Measurements from ENCODE around the gene SLC2A9. TPM values are rescaled to one million over a fixed set of nuclear protein-coding genes. Genes with fewer than 3 reads are reported as not detected.
"Not testable (repeated sequence)": the region's sequence is repeated elsewhere in the genome, so short reads cannot be mapped to it uniquely, and the experiment has no call there.

Gene SLC2A9
- total and polyA plus RNA-seq, 7 experiments from 2014 or later = 0.36 to 9.6 (median 3.3) TPM

DNA sequence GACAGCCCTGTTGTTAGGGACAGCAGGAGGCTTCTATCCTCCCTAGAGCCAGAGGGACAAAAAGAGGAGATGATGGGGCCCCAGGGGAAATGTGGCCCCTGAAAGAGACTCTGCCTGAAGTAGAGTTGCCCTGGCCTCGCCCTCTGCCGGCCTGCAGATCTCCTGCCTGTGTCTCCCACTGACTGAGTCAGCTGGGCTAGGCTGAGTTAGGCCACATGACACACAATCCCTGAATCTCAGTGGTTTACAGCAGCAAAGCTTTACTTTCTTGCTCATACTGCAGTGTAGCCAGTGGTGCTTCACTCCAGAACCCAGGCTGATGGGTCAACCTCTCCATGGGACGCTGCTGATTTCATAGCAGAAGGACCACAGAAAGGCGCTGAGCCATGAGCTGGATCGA lies 216.4 kb downstream of the SLC2A9 start:
- peaks cover 17 to 43% (median 18%) of the 10 kb centered on the region in 5 donors for H3K27me3 Mint-ChIP-seq
- no peak overlapping the region for H3K4me3 Mint-ChIP-seq
- intact Hi-C loops (cut with micrococcal nuclease) = no loop called here
- H3K36me3 ChIP-seq (ENCODE audit: control insufficient read depth in 2 of 3, insufficient read depth in 3 of 3, low read length in 3 of 3) = no peaks in the 10 kb centered on the region
- ChIA-PET POLR2A (no interaction called here), CTCF (no interaction called here)
- no peak overlapping the region for H3K27ac Mint-ChIP-seq
- H3K36me3 Mint-ChIP-seq = no peaks in the 10 kb centered on the region
- H3K4me1 ChIP-seq (ENCODE audit: control insufficient read depth in 2 of 2, insufficient read depth in 2 of 2, low read length in 2 of 2) = no peaks in the 10 kb centered on the region
- H3K4me1 Mint-ChIP-seq = no peaks in the 10 kb centered on the region
- no peak for ATAC-seq
- peaks cover 0 to 2% (median 0%) of the 10 kb centered on the region in 11 donors for H3K9me3 Mint-ChIP-seq
- H3K9me3 ChIP-seq (ENCODE audit: control insufficient read depth in 2 of 3, low read length in 3 of 3) = no peaks in the 10 kb centered on the region
- DNase-seq = no peak
- no peak overlapping the region for H3K27ac ChIP-seq (ENCODE audit: low read depth, low read length)
- no peak overlapping the region for H3K4me3 ChIP-seq (ENCODE audit: low read length)
- no peaks in the 10 kb centered on the region for H3K27me3 ChIP-seq (ENCODE audit: control insufficient read depth in 2 of 2, insufficient read depth in 2 of 2, low read length in 2 of 2)

- Mint-ChIP-seq H3K36me3 (peaks cover 0 to 6% (median 0%) of the 10 kb centered on the region in 5 donors), H3K4me1 (no peaks in the 10 kb centered on the region), H3K27ac (no peak overlapping the region), H3K4me3 (no peak overlapping the region), H3K27me3 (peaks cover 20 to 54% (median 28%) of the 10 kb centered on the region in 5 donors), H3K9me3 (peaks cover 0 to 7% (median 0%) of the 10 kb centered on the region in 11 donors)
- DNase-seq (no peak), ATAC-seq (no peak)
- intact Hi-C loops (cut with micrococcal nuclease) = no loop called here
- H3K27me3 ChIP-seq (ENCODE audit: control insufficient read depth in 2 of 2, insufficient read depth in 2 of 2, low read length in 2 of 2) = peaks cover 0 to 4% of the 10 kb centered on the region in 2 donors
- H3K27ac ChIP-seq (ENCODE audit: low read depth, low read length) = no peak overlapping the region
- no peaks in the 10 kb centered on the region for H3K4me1 ChIP-seq (ENCODE audit: control insufficient read depth in 2 of 2, insufficient read depth in 2 of 2, low read length in 2 of 2)
- ChIA-PET CTCF (no interaction called here), POLR2A (no interaction called here)
- no peaks in the 10 kb centered on the region for H3K36me3 ChIP-seq (ENCODE audit: control insufficient read depth in 2 of 3, insufficient read depth in 3 of 3, low read length in 3 of 3)
- H3K4me3 ChIP-seq (ENCODE audit: low read length) = no peak overlapping the region
- H3K9me3 ChIP-seq (ENCODE audit: control insufficient read depth in 2 of 3, low read length in 3 of 3) = no peaks in the 10 kb centered on the region
These were observed 220.4 kb downstream of the SLC2A9 start for GRCh38 chr4:9800848-9801247.

DNA sequence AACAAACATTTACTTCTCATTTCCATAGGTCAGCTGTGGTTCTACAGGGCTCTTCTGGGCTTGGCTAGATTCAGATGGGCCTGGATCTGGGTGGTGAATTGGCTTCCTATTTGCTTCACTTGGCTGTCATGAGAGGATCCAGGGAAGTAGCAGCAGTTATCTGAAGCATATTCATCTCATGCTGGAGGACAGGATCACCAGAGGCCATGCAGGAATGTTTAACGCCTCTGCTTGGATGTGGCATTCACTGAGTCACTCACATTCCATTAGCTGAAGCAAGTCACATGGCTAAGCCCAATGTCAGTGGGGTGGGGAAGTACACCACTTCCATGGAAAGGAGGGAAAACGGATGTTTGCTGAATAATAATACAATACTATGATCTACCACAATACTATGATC lies 224.7 kb downstream of the SLC2A9 start:
- intact Hi-C loops (cut with micrococcal nuclease); H3K36me3 Mint-ChIP-seq; H3K27ac Mint-ChIP-seq; H3K9me3 ChIP-seq (ENCODE audit: control insufficient read depth in 2 of 3, low read length in 3 of 3); H3K4me3 ChIP-seq (ENCODE audit: low read length); DNase-seq; CTCF ChIA-PET; H3K27me3 ChIP-seq (ENCODE audit: control insufficient read depth in 2 of 2, insufficient read depth in 2 of 2, low read length in 2 of 2); H3K4me1 Mint-ChIP-seq; H3K27ac ChIP-seq (ENCODE audit: low read depth, low read length); ATAC-seq; H3K36me3 ChIP-seq (ENCODE audit: control insufficient read depth in 2 of 3, insufficient read depth in 3 of 3, low read length in 3 of 3); POLR2A ChIA-PET; H3K4me1 ChIP-seq (ENCODE audit: control insufficient read depth in 2 of 2, insufficient read depth in 2 of 2, low read length in 2 of 2); H3K4me3 Mint-ChIP-seq: not testable (repeated sequence)
- peaks cover 8 to 34% (median 19%) of the 10 kb centered on the region in 5 donors for H3K27me3 Mint-ChIP-seq
- peaks cover 0 to 11% (median 3%) of the 10 kb centered on the region in 11 donors for H3K9me3 Mint-ChIP-seq

DNA sequence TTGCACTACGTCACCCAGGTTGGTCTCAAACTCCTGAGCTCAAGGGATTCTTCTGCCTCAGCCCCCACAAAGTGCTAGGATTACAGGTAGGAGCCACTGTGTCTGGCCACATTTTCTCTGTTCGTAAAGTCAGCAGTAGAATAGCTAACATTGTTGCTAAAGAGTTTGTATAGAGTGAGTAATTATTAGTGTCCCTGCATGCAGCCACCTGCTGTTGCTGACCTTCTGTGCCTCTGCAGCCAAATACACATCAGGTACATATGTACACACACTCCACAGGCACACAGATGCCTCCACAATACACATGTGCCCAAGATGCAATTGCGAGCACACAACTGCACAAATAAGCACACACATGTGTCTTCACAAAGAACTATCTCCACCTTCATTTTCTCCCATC lies 228.9 kb downstream of the SLC2A9 start:
- no peaks in the 10 kb centered on the region for H3K4me1 Mint-ChIP-seq
- Histone ChIP-seq H3K4me3 (ENCODE audit: low read length) (no peak overlapping the region), H3K4me1 (ENCODE audit: control insufficient read depth in 2 of 2, insufficient read depth in 2 of 2, low read length in 2 of 2) (no peaks in the 10 kb centered on the region), H3K27me3 (ENCODE audit: control insufficient read depth in 2 of 2, insufficient read depth in 2 of 2, low read length in 2 of 2) (peaks cover 0 to 4% of the 10 kb centered on the region in 2 donors), H3K27ac (ENCODE audit: low read depth, low read length) (no peak overlapping the region), H3K36me3 (ENCODE audit: control insufficient read depth in 2 of 3, insufficient read depth in 3 of 3, low read length in 3 of 3) (no peaks in the 10 kb centered on the region), H3K9me3 (ENCODE audit: control insufficient read depth in 2 of 3, low read length in 3 of 3) (no peaks in the 10 kb centered on the region)
- intact Hi-C loops (cut with micrococcal nuclease) = no loop called here
- H3K4me3 Mint-ChIP-seq = no peak overlapping the region
- ATAC-seq = no peak
- peaks cover 14 to 40% (median 26%) of the 10 kb centered on the region in 5 donors for H3K27me3 Mint-ChIP-seq
- ChIA-PET CTCF (no interaction called here), POLR2A (interaction anchor here (0.6 kb wide), 1 partner anchor 693 kb away, joined by 4 read pairs; no protein-coding TSS in a partner anchor)
- peaks cover 0 to 15% (median 5%) of the 10 kb centered on the region in 11 donors for H3K9me3 Mint-ChIP-seq
- DNase-seq = no peak
- no peak overlapping the region for H3K27ac Mint-ChIP-seq
- H3K36me3 Mint-ChIP-seq = peaks cover 0 to 6% (median 0%) of the 10 kb centered on the region in 5 donors

DNA sequence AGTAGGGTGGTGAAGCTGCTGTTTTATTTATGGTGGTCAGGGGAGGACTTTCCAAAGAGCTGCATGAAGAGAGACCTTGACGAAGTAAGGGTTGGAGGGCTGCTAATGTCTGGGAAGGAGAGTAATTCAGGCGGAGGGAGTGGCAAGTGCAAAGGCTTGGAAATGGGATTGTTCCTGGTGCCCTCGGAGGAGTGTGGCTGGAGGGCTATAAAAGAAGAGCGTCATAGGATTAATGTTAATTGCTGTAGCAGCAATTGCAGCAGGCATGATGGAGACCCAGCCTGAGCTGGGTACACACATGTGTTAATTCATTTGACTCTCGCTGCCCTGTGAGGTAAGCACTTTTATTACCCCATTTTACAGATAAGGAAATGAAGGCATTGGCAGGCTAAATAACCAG lies 235.4 kb downstream of the SLC2A9 start:
- H3K36me3 Mint-ChIP-seq; H3K27ac ChIP-seq (ENCODE audit: low read depth, low read length); intact Hi-C loops (cut with micrococcal nuclease); H3K4me3 Mint-ChIP-seq; POLR2A ChIA-PET; H3K4me1 Mint-ChIP-seq; DNase-seq; H3K9me3 ChIP-seq (ENCODE audit: control insufficient read depth in 2 of 3, low read length in 3 of 3); H3K4me3 ChIP-seq (ENCODE audit: low read length); CTCF ChIA-PET; ATAC-seq; H3K4me1 ChIP-seq (ENCODE audit: control insufficient read depth in 2 of 2, insufficient read depth in 2 of 2, low read length in 2 of 2); H3K9me3 Mint-ChIP-seq; H3K36me3 ChIP-seq (ENCODE audit: control insufficient read depth in 2 of 3, insufficient read depth in 3 of 3, low read length in 3 of 3); H3K27ac Mint-ChIP-seq; H3K27me3 ChIP-seq (ENCODE audit: control insufficient read depth in 2 of 2, insufficient read depth in 2 of 2, low read length in 2 of 2): not testable (repeated sequence)
- peaks cover 45 to 55% (median 51%) of the 10 kb centered on the region in 5 donors for H3K27me3 Mint-ChIP-seq

DNA sequence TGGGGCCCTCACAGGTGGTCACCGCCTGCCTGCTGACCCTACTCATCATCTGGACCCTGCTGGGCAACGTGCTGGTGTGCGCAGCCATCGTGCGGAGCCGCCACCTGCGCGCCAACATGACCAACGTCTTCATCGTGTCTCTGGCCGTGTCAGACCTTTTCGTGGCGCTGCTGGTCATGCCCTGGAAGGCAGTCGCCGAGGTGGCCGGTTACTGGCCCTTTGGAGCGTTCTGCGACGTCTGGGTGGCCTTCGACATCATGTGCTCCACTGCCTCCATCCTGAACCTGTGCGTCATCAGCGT lies 239.2 kb downstream of the SLC2A9 start:
- peaks cover 54 to 63% (median 58%) of the 10 kb centered on the region in 5 donors for H3K27me3 Mint-ChIP-seq
- no peak overlapping the region for H3K4me3 Mint-ChIP-seq
- H3K27ac Mint-ChIP-seq = no peak overlapping the region
- Histone ChIP-seq H3K9me3 (ENCODE audit: control insufficient read depth in 2 of 3, low read length in 3 of 3) (no peaks in the 10 kb centered on the region), H3K27ac (ENCODE audit: low read depth, low read length) (no peak overlapping the region), H3K4me1 (ENCODE audit: control insufficient read depth in 2 of 2, insufficient read depth in 2 of 2, low read length in 2 of 2) (no peaks in the 10 kb centered on the region), H3K27me3 (ENCODE audit: control insufficient read depth in 2 of 2, insufficient read depth in 2 of 2, low read length in 2 of 2) (no peaks in the 10 kb centered on the region), H3K4me3 (ENCODE audit: low read length) (no peak overlapping the region), H3K36me3 (ENCODE audit: control insufficient read depth in 2 of 3, insufficient read depth in 3 of 3, low read length in 3 of 3) (no peaks in the 10 kb centered on the region)
- ATAC-seq (no peak), DNase-seq (no peak)
- intact Hi-C loops (cut with micrococcal nuclease) = no loop called here
- CTCF ChIA-PET = no interaction called here
- POLR2A ChIA-PET = no interaction called here
- H3K4me1 Mint-ChIP-seq = no peaks in the 10 kb centered on the region
- peaks cover 0 to 10% (median 0%) of the 10 kb centered on the region in 5 donors for H3K36me3 Mint-ChIP-seq
- H3K9me3 Mint-ChIP-seq = peaks cover 0 to 5% (median 0%) of the 10 kb centered on the region in 11 donors

DNA sequence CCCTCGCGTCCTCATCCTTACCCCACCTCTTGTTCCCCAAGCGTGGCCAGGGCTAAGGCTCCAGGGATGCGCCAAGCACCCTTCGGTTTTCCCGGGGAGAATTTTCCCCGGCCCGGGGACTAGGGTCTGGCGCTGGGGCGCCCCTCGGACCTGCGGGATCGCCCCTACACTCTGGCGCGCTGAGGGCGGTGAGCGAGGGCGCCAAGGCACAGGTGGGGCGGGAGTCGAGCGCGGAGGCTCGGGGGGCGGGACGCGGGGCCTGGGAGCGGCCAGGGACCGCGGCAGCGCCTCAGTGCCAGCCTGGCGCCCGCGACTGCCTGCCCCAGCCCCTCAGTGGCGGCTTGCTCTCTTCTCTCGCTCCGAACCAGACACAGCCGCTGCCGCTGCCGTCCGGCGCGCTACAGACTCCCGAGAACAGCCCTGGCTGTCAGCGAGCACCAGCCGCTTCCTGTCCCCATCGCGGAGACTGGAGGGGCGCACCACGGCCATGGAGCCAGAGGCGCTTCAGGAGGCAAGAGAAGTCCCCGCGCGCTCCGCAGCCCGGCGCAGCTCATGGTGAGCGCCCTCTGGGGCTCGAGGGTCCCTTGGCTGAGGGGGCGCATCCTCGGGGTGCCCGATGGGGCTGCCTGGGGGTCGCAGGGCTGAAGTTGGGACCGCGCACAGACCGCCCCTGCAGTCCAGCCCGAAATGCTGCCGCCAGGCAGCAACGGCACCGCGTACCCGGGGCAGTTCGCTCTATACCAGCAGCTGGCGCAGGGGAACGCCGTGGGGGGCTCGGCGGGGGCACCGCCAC lies 239.8 kb downstream of the SLC2A9 start, which contains the start of gene DRD5:
DRD5 (plus strand) TSS at position 292 of the 793 bp plus-strand sequence; CDS start at position 688, 396 bp downstream.
- no peaks in the 10 kb centered on the region for H3K9me3 ChIP-seq (ENCODE audit: control insufficient read depth in 2 of 3, low read length in 3 of 3)
- no peaks in the 10 kb centered on the region for H3K36me3 ChIP-seq (ENCODE audit: control insufficient read depth in 2 of 3, insufficient read depth in 3 of 3, low read length in 3 of 3)
- no peak for ATAC-seq
- intact Hi-C loops (cut with micrococcal nuclease) = no loop called here
- no peaks in the 10 kb centered on the region for H3K4me1 ChIP-seq (ENCODE audit: control insufficient read depth in 2 of 2, insufficient read depth in 2 of 2, low read length in 2 of 2)
- Mint-ChIP-seq H3K4me1 (no peaks in the 10 kb centered on the region), H3K27me3 (peaks cover 55 to 62% (median 59%) of the 10 kb centered on the region in 5 donors), H3K4me3 (no peak within 1 kb of the TSS), H3K27ac (no peak within 1 kb of the TSS), H3K9me3 (peaks cover 0 to 5% (median 0%) of the 10 kb centered on the region in 11 donors), H3K36me3 (peaks cover 0 to 10% (median 0%) of the 10 kb centered on the region in 5 donors)
- H3K27me3 ChIP-seq (ENCODE audit: control insufficient read depth in 2 of 2, insufficient read depth in 2 of 2, low read length in 2 of 2) = no peaks in the 10 kb centered on the region
- CTCF ChIA-PET = no interaction called here
- POLR2A ChIA-PET = no interaction called here
- DNase-seq = no peak
- no peak within 1 kb of the TSS for H3K27ac ChIP-seq (ENCODE audit: low read depth, low read length)
- no peak within 1 kb of the TSS for H3K4me3 ChIP-seq (ENCODE audit: low read length)
